Body of pancreas (tissue), 4 donors: ENCODE measurements around the gene GMEB2.

Experiments
- POLR2A ChIP-seq, 3 donors: fragments of 450-650 bp; IDR thresholded peaks; one replicate each; pipeline ENCODE4 v1.6.1; 2016; ENCODE audit warnings: antibody characterized with exemption in 3 of 3, mild to moderate bottlenecking in 2 of 3
- TF ChIP-seq, protein P1 (sequence below), 7 experiments: fragments of 450-650 bp in 4 of 7; fragments of 200-600 bp in 3 of 7; sonication (generic) in 3 of 7; IDR thresholded peaks; one replicate each; pipeline ENCODE4 v1.5.1; 2016 to 2019; ENCODE audit warnings: antibody characterized with exemption in 7 of 7

DNA sequence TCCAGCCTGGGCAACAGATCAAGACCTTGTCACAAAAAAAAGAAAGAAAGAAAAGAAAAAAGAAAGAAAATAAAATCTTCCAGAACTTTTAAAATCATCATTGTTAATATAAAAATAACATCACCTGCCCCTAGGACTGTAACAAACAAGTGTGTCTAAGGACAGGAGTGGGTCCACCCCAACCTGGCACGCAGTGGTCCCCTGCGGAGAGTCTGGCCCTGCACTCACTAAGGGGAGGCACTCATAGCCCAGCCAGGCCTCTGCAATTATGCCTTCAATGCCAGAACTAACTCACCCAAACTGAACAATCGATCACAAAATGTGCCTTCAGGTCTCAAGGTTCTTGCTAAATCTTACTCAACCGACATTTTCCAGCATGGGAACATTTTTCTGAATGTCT lies 4.8 kb downstream of the GMEB2 start:
- TF ChIP-seq, protein P1, sequence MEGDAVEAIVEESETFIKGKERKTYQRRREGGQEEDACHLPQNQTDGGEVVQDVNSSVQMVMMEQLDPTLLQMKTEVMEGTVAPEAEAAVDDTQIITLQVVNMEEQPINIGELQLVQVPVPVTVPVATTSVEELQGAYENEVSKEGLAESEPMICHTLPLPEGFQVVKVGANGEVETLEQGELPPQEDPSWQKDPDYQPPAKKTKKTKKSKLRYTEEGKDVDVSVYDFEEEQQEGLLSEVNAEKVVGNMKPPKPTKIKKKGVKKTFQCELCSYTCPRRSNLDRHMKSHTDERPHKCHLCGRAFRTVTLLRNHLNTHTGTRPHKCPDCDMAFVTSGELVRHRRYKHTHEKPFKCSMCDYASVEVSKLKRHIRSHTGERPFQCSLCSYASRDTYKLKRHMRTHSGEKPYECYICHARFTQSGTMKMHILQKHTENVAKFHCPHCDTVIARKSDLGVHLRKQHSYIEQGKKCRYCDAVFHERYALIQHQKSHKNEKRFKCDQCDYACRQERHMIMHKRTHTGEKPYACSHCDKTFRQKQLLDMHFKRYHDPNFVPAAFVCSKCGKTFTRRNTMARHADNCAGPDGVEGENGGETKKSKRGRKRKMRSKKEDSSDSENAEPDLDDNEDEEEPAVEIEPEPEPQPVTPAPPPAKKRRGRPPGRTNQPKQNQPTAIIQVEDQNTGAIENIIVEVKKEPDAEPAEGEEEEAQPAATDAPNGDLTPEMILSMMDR (IDR thresholded peaks at IDR 0.05) = no peak
- TF ChIP-seq POLR2A (IDR thresholded peaks at IDR 0.05) = no peak
